Measurements from ENCODE around the gene GABRA4. TPM values are rescaled to one million over a fixed set of nuclear protein-coding genes. Genes with fewer than 3 reads are reported as not detected.
A peak's percentile ranks its signal among the peaks of the same experiment; 100 is the strongest.

GABRA4 gene
- total RNA-seq, 1 experiment from 2014 or later: not detected

DNA sequence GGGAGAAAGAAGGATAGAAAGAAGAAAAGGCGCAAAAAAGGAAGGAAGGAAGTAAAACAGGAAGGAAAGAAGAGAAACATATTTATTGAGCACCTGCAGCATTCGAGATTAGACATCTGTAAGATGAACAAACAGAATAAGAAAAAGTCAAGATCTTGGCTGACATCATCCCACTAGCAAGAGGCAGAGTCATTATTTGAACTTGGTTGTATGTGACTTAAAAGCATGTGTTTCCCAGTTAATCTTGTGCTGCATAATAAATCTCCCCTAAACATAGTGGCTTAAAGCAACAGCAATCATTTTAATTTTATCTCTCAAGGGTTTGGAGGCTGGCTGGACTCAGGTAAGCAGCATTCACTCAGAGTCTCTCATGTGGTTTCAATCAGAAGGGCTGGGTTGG, 45.8 kb downstream of the GABRA4 start:
- H4K20me1 ChIP-seq (ENCODE audit: control insufficient read depth, insufficient read depth, insufficient read length): no peaks in the 10 kb centered on the region
- DNase-seq: no peak
- no peak overlapping the region for H3K56ac ChIP-seq (ENCODE audit: insufficient read length, low read depth, low read length)
- H3K18ac ChIP-seq (ENCODE audit: insufficient read length, low read depth, low read length): no peak overlapping the region
- H2AK5ac ChIP-seq (ENCODE audit: insufficient read length, low read length): no peak overlapping the region
- H2BK12ac ChIP-seq (ENCODE audit: insufficient read length, low read depth, low read length): no peak overlapping the region
- H3K9me3 Mint-ChIP-seq: no peaks in the 10 kb centered on the region; a peak in 1 of 5 replicates
- H3K79me1 ChIP-seq (ENCODE audit: insufficient read depth, low read depth, low read length, poor library complexity, severe bottlenecking): no peaks in the 10 kb centered on the region
- no peaks in the 10 kb centered on the region for H3K4me1 Mint-ChIP-seq
- no peak overlapping the region for H3K14ac ChIP-seq (ENCODE audit: insufficient read depth, low read length)
- no peaks in the 10 kb centered on the region for H3K27me3 Mint-ChIP-seq (ENCODE audit: low read depth)
- no peaks in the 10 kb centered on the region for H3K4me1 ChIP-seq (ENCODE audit: insufficient read depth, low read length)
- no peak overlapping the region for H3K4me2 ChIP-seq (ENCODE audit: insufficient read depth, insufficient read length, low read length)
- no peaks in the 10 kb centered on the region for H3K27me3 ChIP-seq (ENCODE audit: insufficient read depth, low read length)
- H4K91ac ChIP-seq (ENCODE audit: insufficient read length, low read depth, low read length): no peak overlapping the region
- TF ChIP-seq, protein P1, sequence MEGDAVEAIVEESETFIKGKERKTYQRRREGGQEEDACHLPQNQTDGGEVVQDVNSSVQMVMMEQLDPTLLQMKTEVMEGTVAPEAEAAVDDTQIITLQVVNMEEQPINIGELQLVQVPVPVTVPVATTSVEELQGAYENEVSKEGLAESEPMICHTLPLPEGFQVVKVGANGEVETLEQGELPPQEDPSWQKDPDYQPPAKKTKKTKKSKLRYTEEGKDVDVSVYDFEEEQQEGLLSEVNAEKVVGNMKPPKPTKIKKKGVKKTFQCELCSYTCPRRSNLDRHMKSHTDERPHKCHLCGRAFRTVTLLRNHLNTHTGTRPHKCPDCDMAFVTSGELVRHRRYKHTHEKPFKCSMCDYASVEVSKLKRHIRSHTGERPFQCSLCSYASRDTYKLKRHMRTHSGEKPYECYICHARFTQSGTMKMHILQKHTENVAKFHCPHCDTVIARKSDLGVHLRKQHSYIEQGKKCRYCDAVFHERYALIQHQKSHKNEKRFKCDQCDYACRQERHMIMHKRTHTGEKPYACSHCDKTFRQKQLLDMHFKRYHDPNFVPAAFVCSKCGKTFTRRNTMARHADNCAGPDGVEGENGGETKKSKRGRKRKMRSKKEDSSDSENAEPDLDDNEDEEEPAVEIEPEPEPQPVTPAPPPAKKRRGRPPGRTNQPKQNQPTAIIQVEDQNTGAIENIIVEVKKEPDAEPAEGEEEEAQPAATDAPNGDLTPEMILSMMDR (conservative IDR thresholded peaks at IDR 0.05): no peak
- H2BK15ac ChIP-seq (ENCODE audit: low read depth, low read length): no peak overlapping the region
- H3K23ac ChIP-seq (ENCODE audit: insufficient read length, low read depth, low read length): no peak overlapping the region
- H3K4me3 Mint-ChIP-seq: no peak overlapping the region
- no peak overlapping the region for H4K5ac ChIP-seq (ENCODE audit: insufficient read length, low read depth, low read length)
- WGBS (ENCODE audit: extremely low coverage, insufficient read length, low lambda C conversion rate): no CpG with 5 or more reads among the region's 2 CpGs
- no peaks in the 10 kb centered on the region for H3K79me2 ChIP-seq (ENCODE audit: insufficient read depth, low read length)
- H2AFZ ChIP-seq (ENCODE audit: low read length): no peak overlapping the region
- no peak overlapping the region for H4K8ac ChIP-seq (replicated peaks; ENCODE audit: insufficient read length, low read depth, low read length)
- H3K9ac ChIP-seq (ENCODE audit: extremely low read depth, insufficient read length, low read length): no peak overlapping the region
- H3K9me3 ChIP-seq (ENCODE audit: control insufficient read depth, low read depth, low read length): no peaks in the 10 kb centered on the region
- no peak overlapping the region for H2BK5ac ChIP-seq (ENCODE audit: insufficient read length, low read length)
- no peak overlapping the region for H3T11ph ChIP-seq (ENCODE audit: low read length)
- peak overlapping the region in 1 of 3 experiments; percentile 51; a peak in 1 of 7 replicates for H3K27ac Mint-ChIP-seq
- H2BK120ac ChIP-seq (ENCODE audit: low read depth, low read length, poor library complexity, severe bottlenecking): no peak overlapping the region
- H3K36me3 Mint-ChIP-seq (ENCODE audit: insufficient read depth in 1 of 3, low read depth in 3 of 3): no peaks in the 10 kb centered on the region
- no peak overlapping the region for H3K4ac ChIP-seq (ENCODE audit: low read depth, low read length)
- no peak overlapping the region for H3K27ac ChIP-seq (ENCODE audit: insufficient read length, low read depth, low read length)
- no peak overlapping the region for H2BK20ac ChIP-seq (ENCODE audit: low read depth, low read length, poor library complexity, severe bottlenecking)
- H3K23me2 ChIP-seq (ENCODE audit: insufficient read length, low read depth, low read length, poor library complexity, severe bottlenecking): no peaks in the 10 kb centered on the region
